IMR-90 (cell line): ENCODE data around the gene PIGW. TPM values are rescaled to one million over a fixed set of nuclear protein-coding genes. Genes with fewer than 3 reads are reported as not detected.

Source experiments
- ATAC-seq: fragments of 200-7000 bp; cut with Tn5 transposase; 2 replicates; pipeline ENCODE4 v1.9.1; 2020; ENCODE audit warnings: low read depth, mild to moderate bottlenecking, moderate library complexity
- BruUV-seq: library from RNA; stranded (reverse); fragments of 400-500 nt; replicated peaks from 2 replicates; lab custom pipeline; 2021; lab: Mats Ljungman, UMichigan
- CTCF ChIA-PET: fragments of 300-600 bp; formaldehyde crosslinking; extraction: SDS; loops from one replicate; lab custom pipeline; 2021; ENCODE audit warnings: antibody characterized with exemption; lab: Yijun Ruan, JAX
- POLR2A ChIA-PET: fragments of 300-600 bp; sonication (Branson Sonifier 250); formaldehyde crosslinking; loops from one replicate; lab custom pipeline; 2022; ENCODE audit warnings: antibody characterized with exemption; ENCODE audit not compliant: unreplicated experiment; lab: Charles Lee
- DNase-seq: peaks from one replicate; pipeline ENCODE4 v3.0.0; 2013
- H2AFZ ChIP-seq: replicated peaks from 2 replicates; pipeline ENCODE3; 2013; ENCODE audit warnings: low read length, mild to moderate bottlenecking; ENCODE audit not compliant: poor library complexity
- H2AK5ac ChIP-seq: 2 replicates; pipeline ENCODE4 v1.6.1; 2013; ENCODE audit warnings: low read depth, low read length, inconsistent platforms
- H2AK9ac ChIP-seq: replicated peaks from 2 replicates; pipeline ENCODE3; 2013; ENCODE audit warnings: mild to moderate bottlenecking, low read depth, low read length, moderate library complexity; ENCODE audit not compliant: poor library complexity
- H2BK120ac ChIP-seq: 2 replicates; pipeline ENCODE4 v1.6.1; 2013; ENCODE audit warnings: low read depth, low read length, inconsistent platforms
- H2BK15ac ChIP-seq: 3 replicates; pipeline ENCODE4 v1.6.1; 2013; ENCODE audit warnings: low read depth, low read length, inconsistent platforms
- H2BK20ac ChIP-seq: 2 replicates; pipeline ENCODE4 v1.6.1; 2013; ENCODE audit warnings: low read depth, mild to moderate bottlenecking, inconsistent platforms, low read length, moderate library complexity
- H2BK5ac ChIP-seq: 2 replicates; pipeline ENCODE4 v1.6.1; 2013; ENCODE audit warnings: mild to moderate bottlenecking, low read depth, low read length, inconsistent platforms; ENCODE audit not compliant: poor library complexity, severe bottlenecking
- H3K14ac ChIP-seq: replicated peaks from 2 replicates; pipeline ENCODE4 v1.6.1; 2013; ENCODE audit warnings: low read depth, low read length, inconsistent platforms
- H3K18ac ChIP-seq: 2 replicates; pipeline ENCODE4 v1.6.1; 2013; ENCODE audit warnings: low read depth, low read length, control low read depth
- H3K23ac ChIP-seq: 2 replicates; pipeline ENCODE4 v1.6.1; 2013; ENCODE audit warnings: low read depth, low read length, inconsistent platforms
- H3K27ac ChIP-seq: 2 replicates; pipeline ENCODE4 v1.5.1; 2013; ENCODE audit warnings: mild to moderate bottlenecking, control low read depth, low read length; ENCODE audit not compliant: insufficient read depth
- H3K27me3 ChIP-seq: 2 replicates; pipeline ENCODE4 v1.6.1; 2013; ENCODE audit warnings: low read length; ENCODE audit not compliant: control insufficient read depth, insufficient read depth
- H3K36me3 ChIP-seq: 2 replicates; pipeline ENCODE4 v1.6.1; 2013; ENCODE audit warnings: low read length, mixed read lengths; ENCODE audit not compliant: control insufficient read depth, insufficient read depth
- H3K4ac ChIP-seq: 2 replicates; pipeline ENCODE4 v1.6.1; 2013; ENCODE audit warnings: low read depth, low read length, inconsistent platforms
- H3K4me1 ChIP-seq: 2 replicates; pipeline ENCODE4 v1.6.1; 2013; ENCODE audit warnings: low read length, mixed read lengths; ENCODE audit not compliant: control insufficient read depth, insufficient read depth
- H3K4me2 ChIP-seq: 2 replicates; pipeline ENCODE4 v1.6.1; 2013; ENCODE audit warnings: low read depth, mild to moderate bottlenecking, control low read depth, low read length, moderate library complexity
- H3K4me3 ChIP-seq: 2 replicates; pipeline ENCODE4 v1.5.1; 2013; ENCODE audit warnings: low read depth, mild to moderate bottlenecking, control low read depth, low read length, moderate library complexity; ENCODE audit not compliant: insufficient read depth
- H3K56ac ChIP-seq: 2 replicates; pipeline ENCODE4 v1.6.1; 2013; ENCODE audit warnings: low read length, inconsistent platforms; ENCODE audit not compliant: insufficient read depth; ENCODE audit errors: extremely low read depth
- H3K79me1 ChIP-seq, 2 experiments: 2 replicates each; pipeline ENCODE4 v1.6.1; 2013; ENCODE audit warnings: low read length in 2 of 2, inconsistent platforms in 1 of 2, low read depth in 1 of 2
- H3K9ac ChIP-seq: 2 replicates; pipeline ENCODE4 v1.6.1; 2013; ENCODE audit warnings: low read depth, low read length, control low read depth
- H3K9me1 ChIP-seq: 2 replicates; pipeline ENCODE4 v1.6.1; 2013; ENCODE audit warnings: low read length, inconsistent platforms; ENCODE audit not compliant: insufficient read depth
- H3K9me3 ChIP-seq: 2 replicates; pipeline ENCODE4 v1.6.1; 2013; ENCODE audit warnings: low read length; ENCODE audit not compliant: control insufficient read depth, insufficient read depth
- H4K20me1 ChIP-seq: 2 replicates; pipeline ENCODE4 v1.6.1; 2013; ENCODE audit warnings: low read length, inconsistent platforms; ENCODE audit not compliant: insufficient read depth
- H4K5ac ChIP-seq: 2 replicates; pipeline ENCODE4 v1.6.1; 2013; ENCODE audit warnings: mild to moderate bottlenecking, low read depth, low read length, control low read depth
- H4K8ac ChIP-seq, 2 experiments: 2 replicates each; pipeline ENCODE4 v1.6.1; 2013; ENCODE audit warnings: low read depth in 2 of 2, low read length in 2 of 2, control low read depth in 1 of 2, inconsistent platforms in 1 of 2
- H4K91ac ChIP-seq: 2 replicates; pipeline ENCODE4 v1.6.1; 2013; ENCODE audit warnings: low read depth, low read length, inconsistent platforms; ENCODE audit not compliant: insufficient read depth
- BHLHE40 ChIP-seq: fragments of 150-350 bp; IDR thresholded peaks from 2 replicates; pipeline ENCODE4 v1.6.1; 2016; ENCODE audit warnings: mild to moderate bottlenecking, low read depth, low read length
- FOS ChIP-seq: fragments of 150-350 bp; IDR thresholded peaks from 2 replicates; pipeline ENCODE4 v1.6.1; 2016; ENCODE audit warnings: low read depth, low read length
- MAZ ChIP-seq: IDR thresholded peaks from 2 replicates; pipeline ENCODE4 v1.6.1; 2012; ENCODE audit warnings: low read depth, mild to moderate bottlenecking, low read length, improper control_type of control experiment, moderate library complexity, borderline replicate concordance
- MXI1 ChIP-seq: IDR thresholded peaks from 2 replicates; pipeline ENCODE4 v1.6.1; 2012; ENCODE audit warnings: low read depth, mild to moderate bottlenecking, low read length, moderate library complexity, borderline replicate concordance
- RAD21 ChIP-seq: IDR thresholded peaks from 2 replicates; pipeline ENCODE4 v1.6.1; 2012; ENCODE audit warnings: low read length, improper control_type of control experiment
- RCOR1 ChIP-seq: IDR thresholded peaks from 2 replicates; pipeline ENCODE4 v1.6.1; 2012; ENCODE audit warnings: mild to moderate bottlenecking, low read length, improper control_type of control experiment; ENCODE audit not compliant: insufficient replicate concordance
- RFX5 ChIP-seq: IDR thresholded peaks from 2 replicates; pipeline ENCODE4 v1.8.0; 2012; ENCODE audit warnings: low read depth, mild to moderate bottlenecking, low read length, moderate library complexity
- WGBS, 2 experiments: methylation state at CpG; one replicate each; pipeline versions ENCODE4 v1.1.5 to v1.1.7; 2013; ENCODE audit warnings: missing lambda C conversion rate in 2 of 2; ENCODE audit not compliant: insufficient read length in 1 of 2; ENCODE audit errors: extremely low coverage in 2 of 2; 5-methylcytosine and 5-hydroxymethylcytosine counted together
- dilution Hi-C: fragments of 300-500 bp; cut with HindIII; formaldehyde crosslinking; loops from one replicate; pipeline ENCODE4 v1.14.3; 2018; ENCODE audit warnings: low sequenced_read_pairs; ENCODE audit not compliant: unreplicated experiment
- in situ Hi-C: fragments of 300-500 bp; cut with MboI; formaldehyde crosslinking; loops from 3 replicates; pipeline ENCODE4 v1.14.3; 2019; ENCODE audit warnings: low sequenced_read_pairs, inconsistent platforms, mixed read lengths
- intact Hi-C: fragments of 100-400 bp; cut with micrococcal nuclease; formaldehyde crosslinking; loops from 2 replicates; pipeline ENCODE4 v1.10.0; 2022
- polyA plus RNA-seq, 3 experiments: library from polyadenylated mRNA; depleted of rRNA; stranded (reverse); fragments of >200 nt; gene quantifications; 2 replicates each; pipeline ENCODE4 v1.2.3, GENCODE V29; 2012; ENCODE audit warnings: low replicate concordance in 1 of 3
- total RNA-seq: library from RNA; depleted of rRNA; stranded (reverse); fragments of >200 nt; gene quantifications from 2 replicates; pipeline ENCODE4 v1.2.3, GENCODE V29; 2012
- TF ChIP-seq, protein P1 (sequence below): conservative IDR thresholded peaks from 2 replicates; pipeline ENCODE4 v1.5.1; 2012; ENCODE audit warnings: mild to moderate bottlenecking, low read depth, low read length, improper control_type of control experiment
- TF ChIP-seq, protein P2 (sequence below): fragments of 150-350 bp; IDR thresholded peaks from 2 replicates; pipeline ENCODE4 v1.6.1; 2017; ENCODE audit warnings: mild to moderate bottlenecking, antibody characterized with exemption, low read length, low read depth
- TF ChIP-seq, protein P3 (sequence below): fragments of 150-350 bp; IDR thresholded peaks from 2 replicates; pipeline ENCODE4 v1.6.1; 2016; ENCODE audit warnings: low read depth, mild to moderate bottlenecking, low read length, moderate library complexity, borderline replicate concordance

PIGW gene
- total and polyA plus RNA-seq, 2 of the 4 experiments (the other 2 are of a cell fraction), result 4.5 to 5.5 TPM

DNA sequence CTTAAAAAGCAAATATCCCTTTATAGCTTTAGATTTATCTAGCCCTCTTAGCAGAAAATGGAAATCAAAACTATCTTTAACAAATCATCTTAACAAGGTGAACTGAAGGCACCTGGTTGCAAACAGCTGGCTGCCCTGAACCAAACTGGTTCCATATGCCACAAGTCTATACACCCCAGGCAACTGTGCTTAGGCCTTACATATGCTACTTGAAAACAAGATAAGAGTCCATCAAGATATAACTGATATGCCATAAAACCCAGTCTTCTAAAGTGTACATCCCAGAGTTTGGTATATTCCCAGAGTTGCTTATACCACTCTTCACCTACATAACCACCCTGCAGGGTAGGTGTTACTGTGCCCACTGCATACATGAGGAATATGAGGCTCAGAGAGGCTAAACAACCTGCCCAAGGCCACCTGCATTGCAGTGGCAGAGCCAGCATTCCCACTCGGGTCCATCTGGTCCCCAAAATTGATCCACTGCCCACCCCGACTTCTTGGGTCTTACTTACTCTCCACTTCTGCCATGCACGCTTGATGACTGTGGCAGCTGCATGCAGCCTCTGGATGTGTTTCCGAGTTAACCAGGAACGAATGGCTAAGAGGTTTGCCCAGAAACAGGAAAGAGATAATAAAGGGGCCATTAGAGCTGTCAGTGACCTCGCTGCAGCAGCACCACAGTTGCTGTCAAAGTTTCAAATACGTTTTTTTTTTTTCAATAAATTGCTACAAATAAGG is 36.1 kb upstream of the PIGW start:
- H2AFZ ChIP-seq, result no peak overlapping the region
- no peak overlapping the region for H3K14ac ChIP-seq
- no peak overlapping the region for H4K5ac ChIP-seq
- BruUV-seq, result no TSS peak
- CTCF ChIA-PET, result no interaction called here
- H2AK9ac ChIP-seq, result no peak overlapping the region
- TF ChIP-seq FOS (no peak), RCOR1 (no peak), MAZ (no peak), BHLHE40 (no peak), RAD21 (no peak), MXI1 (no peak), RFX5 (no peak)
- TF ChIP-seq, protein P1, sequence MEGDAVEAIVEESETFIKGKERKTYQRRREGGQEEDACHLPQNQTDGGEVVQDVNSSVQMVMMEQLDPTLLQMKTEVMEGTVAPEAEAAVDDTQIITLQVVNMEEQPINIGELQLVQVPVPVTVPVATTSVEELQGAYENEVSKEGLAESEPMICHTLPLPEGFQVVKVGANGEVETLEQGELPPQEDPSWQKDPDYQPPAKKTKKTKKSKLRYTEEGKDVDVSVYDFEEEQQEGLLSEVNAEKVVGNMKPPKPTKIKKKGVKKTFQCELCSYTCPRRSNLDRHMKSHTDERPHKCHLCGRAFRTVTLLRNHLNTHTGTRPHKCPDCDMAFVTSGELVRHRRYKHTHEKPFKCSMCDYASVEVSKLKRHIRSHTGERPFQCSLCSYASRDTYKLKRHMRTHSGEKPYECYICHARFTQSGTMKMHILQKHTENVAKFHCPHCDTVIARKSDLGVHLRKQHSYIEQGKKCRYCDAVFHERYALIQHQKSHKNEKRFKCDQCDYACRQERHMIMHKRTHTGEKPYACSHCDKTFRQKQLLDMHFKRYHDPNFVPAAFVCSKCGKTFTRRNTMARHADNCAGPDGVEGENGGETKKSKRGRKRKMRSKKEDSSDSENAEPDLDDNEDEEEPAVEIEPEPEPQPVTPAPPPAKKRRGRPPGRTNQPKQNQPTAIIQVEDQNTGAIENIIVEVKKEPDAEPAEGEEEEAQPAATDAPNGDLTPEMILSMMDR, result no peak
- TF ChIP-seq, protein P2, sequence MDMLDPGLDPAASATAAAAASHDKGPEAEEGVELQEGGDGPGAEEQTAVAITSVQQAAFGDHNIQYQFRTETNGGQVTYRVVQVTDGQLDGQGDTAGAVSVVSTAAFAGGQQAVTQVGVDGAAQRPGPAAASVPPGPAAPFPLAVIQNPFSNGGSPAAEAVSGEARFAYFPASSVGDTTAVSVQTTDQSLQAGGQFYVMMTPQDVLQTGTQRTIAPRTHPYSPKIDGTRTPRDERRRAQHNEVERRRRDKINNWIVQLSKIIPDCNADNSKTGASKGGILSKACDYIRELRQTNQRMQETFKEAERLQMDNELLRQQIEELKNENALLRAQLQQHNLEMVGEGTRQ, result no peak
- TF ChIP-seq, protein P3, sequence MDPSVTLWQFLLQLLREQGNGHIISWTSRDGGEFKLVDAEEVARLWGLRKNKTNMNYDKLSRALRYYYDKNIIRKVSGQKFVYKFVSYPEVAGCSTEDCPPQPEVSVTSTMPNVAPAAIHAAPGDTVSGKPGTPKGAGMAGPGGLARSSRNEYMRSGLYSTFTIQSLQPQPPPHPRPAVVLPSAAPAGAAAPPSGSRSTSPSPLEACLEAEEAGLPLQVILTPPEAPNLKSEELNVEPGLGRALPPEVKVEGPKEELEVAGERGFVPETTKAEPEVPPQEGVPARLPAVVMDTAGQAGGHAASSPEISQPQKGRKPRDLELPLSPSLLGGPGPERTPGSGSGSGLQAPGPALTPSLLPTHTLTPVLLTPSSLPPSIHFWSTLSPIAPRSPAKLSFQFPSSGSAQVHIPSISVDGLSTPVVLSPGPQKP, result no peak
- no peak overlapping the region for H2BK5ac ChIP-seq
- H3K36me3 ChIP-seq, result peaks cover 49% of the 10 kb centered on the region
- no peaks in the 10 kb centered on the region for H3K4me1 ChIP-seq
- no peak overlapping the region for H3K23ac ChIP-seq
- no peak overlapping the region for H4K91ac ChIP-seq
- ATAC-seq (no peak), DNase-seq (no peak)
- 87% methylated on average over 3 of the region's 7 CpGs; no CpG with 5 or more reads in 1 of the 2 experiments for WGBS, 2 experiments
- H3K27ac ChIP-seq, result no peak overlapping the region
- H3K18ac ChIP-seq, result no peak overlapping the region
- no peak overlapping the region for H4K8ac ChIP-seq
- H2BK120ac ChIP-seq, result no peak overlapping the region
- H3K79me1 ChIP-seq, result no peaks in the 10 kb centered on the region
- POLR2A ChIA-PET, result no interaction called here
- H3K4me3 ChIP-seq, result no peak overlapping the region
- H3K56ac ChIP-seq, result no peak overlapping the region
- intact Hi-C loops (no loop called here), dilution Hi-C loops (no loop called here), in situ Hi-C loops (no loop called here)
- no peak overlapping the region for H2BK20ac ChIP-seq
- no peak overlapping the region for H2BK15ac ChIP-seq
- no peaks in the 10 kb centered on the region for H3K9me3 ChIP-seq
- no peaks in the 10 kb centered on the region for H3K27me3 ChIP-seq
- H4K20me1 ChIP-seq, result no peaks in the 10 kb centered on the region
- no peak overlapping the region for H3K4me2 ChIP-seq
- H2AK5ac ChIP-seq, result no peak overlapping the region
- no peak overlapping the region for H3K9ac ChIP-seq
- H3K4ac ChIP-seq, result no peak overlapping the region
- no peaks in the 10 kb centered on the region for H3K9me1 ChIP-seq
